ENCODE data around the gene GGNBP2. TPM values are rescaled to one million over a fixed set of nuclear protein-coding genes. Genes with fewer than 3 reads are reported as not detected.

GGNBP2 gene
- total and polyA plus RNA-seq, 2 experiments from 2014 or later: 48.1 to 54.3 TPM

DNA sequence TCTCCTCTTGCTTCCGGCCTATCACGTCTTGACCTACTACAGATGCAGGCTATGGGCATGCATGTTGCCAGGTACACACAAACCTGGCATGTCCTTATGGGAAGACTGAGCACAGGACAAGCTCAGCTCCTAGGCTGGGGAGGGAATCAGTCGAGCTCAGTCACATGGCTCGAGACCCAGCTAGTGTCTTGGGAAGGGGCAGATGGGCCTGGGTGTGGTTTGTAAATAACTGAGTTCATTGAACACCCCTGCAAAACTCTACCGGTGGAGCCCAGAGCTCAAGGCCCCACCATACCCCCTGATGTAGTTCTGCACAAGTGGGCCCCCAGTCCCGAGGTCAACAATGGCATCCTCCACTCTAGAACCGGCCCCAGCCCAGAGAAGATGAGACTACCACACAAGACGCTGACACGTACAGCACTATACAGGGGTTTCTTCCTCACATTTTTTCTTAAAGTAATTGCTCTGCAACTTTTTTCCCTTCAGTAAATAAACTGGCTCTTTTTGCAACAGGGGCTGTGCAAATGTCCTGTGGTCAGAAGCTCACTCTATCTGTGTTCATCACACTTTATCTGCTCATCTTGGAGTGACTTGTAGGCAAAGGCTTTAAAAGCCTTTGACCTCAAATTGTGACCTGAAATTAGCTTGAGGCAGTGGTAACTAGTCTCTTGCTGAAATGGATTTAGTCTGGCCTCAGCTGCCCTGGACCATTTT is 35.3 kb upstream of the GGNBP2 start:
- H3K4me3 ChIP-seq: no peak overlapping the region
- no peaks in the 10 kb centered on the region for H3K4me1 ChIP-seq (ENCODE audit: low read depth)
- TF ChIP-seq, protein P1, sequence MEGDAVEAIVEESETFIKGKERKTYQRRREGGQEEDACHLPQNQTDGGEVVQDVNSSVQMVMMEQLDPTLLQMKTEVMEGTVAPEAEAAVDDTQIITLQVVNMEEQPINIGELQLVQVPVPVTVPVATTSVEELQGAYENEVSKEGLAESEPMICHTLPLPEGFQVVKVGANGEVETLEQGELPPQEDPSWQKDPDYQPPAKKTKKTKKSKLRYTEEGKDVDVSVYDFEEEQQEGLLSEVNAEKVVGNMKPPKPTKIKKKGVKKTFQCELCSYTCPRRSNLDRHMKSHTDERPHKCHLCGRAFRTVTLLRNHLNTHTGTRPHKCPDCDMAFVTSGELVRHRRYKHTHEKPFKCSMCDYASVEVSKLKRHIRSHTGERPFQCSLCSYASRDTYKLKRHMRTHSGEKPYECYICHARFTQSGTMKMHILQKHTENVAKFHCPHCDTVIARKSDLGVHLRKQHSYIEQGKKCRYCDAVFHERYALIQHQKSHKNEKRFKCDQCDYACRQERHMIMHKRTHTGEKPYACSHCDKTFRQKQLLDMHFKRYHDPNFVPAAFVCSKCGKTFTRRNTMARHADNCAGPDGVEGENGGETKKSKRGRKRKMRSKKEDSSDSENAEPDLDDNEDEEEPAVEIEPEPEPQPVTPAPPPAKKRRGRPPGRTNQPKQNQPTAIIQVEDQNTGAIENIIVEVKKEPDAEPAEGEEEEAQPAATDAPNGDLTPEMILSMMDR (IDR thresholded peaks at IDR 0.05; ENCODE audit: low read depth, low read length): no peak
- H3K36me3 ChIP-seq: no peaks in the 10 kb centered on the region
- H3K9me3 ChIP-seq (ENCODE audit: low read depth): no peaks in the 10 kb centered on the region
- DNase-seq (ENCODE audit: low read depth in 1 of 2, low spot score in 1 of 2): no peak
- no peak overlapping the region for H3K27ac ChIP-seq
- H3K27me3 ChIP-seq: no peaks in the 10 kb centered on the region

DNA sequence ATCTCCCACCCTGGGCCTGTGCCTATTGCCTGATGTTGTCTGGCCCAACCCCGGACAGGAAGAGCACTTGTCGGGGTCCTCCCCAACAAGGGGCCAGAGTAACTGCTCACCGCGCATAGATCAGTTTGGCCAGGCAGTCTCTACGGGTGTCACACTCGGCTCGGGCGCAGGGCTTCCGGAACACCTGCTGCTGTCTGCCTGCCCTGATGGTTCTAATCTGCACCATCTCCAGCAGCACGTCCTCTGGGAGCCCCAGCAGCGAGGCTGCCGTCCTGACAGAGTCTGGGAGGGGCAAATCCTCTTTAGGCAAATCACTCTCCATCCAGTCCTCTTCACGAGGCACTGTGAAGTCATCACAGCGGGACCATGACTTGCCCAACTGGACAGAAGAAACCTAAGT is 34.1 kb upstream of the GGNBP2 start:
- H3K9me3 ChIP-seq (ENCODE audit: low read depth): no peaks in the 10 kb centered on the region
- no peaks in the 10 kb centered on the region for H3K4me1 ChIP-seq (ENCODE audit: low read depth)
- H3K4me3 ChIP-seq: no peak overlapping the region
- no peaks in the 10 kb centered on the region for H3K27me3 ChIP-seq
- no peak for DNase-seq (ENCODE audit: low read depth in 1 of 2, low spot score in 1 of 2)
- no peak overlapping the region for H3K27ac ChIP-seq
- TF ChIP-seq, protein P1 (IDR thresholded peaks at IDR 0.05; ENCODE audit: low read depth, low read length): no peak
- H3K36me3 ChIP-seq: peaks cover 3% of the 10 kb centered on the region

- Histone ChIP-seq H3K36me3 (peaks cover 3% of the 10 kb centered on the region), H3K27me3 (no peaks in the 10 kb centered on the region)
Measured at GRCh38 chr17:36511216-36511615, 33.5 kb upstream of the GGNBP2 start.

GRCh38 chr17:36512641-36513040 is 32.1 kb upstream of the GGNBP2 start:
- H3K36me3 ChIP-seq: peaks cover 3% of the 10 kb centered on the region

More at GRCh38 chr17:36511216-36511615, 33.5 kb upstream of the GGNBP2 start:
- H3K4me3 ChIP-seq: no peak overlapping the region
- H3K27ac ChIP-seq: no peak overlapping the region
- H3K9me3 ChIP-seq (ENCODE audit: low read depth): no peaks in the 10 kb centered on the region
- TF ChIP-seq, protein P1 (IDR thresholded peaks at IDR 0.05; ENCODE audit: low read depth, low read length): no peak
- DNase-seq (ENCODE audit: low read depth in 1 of 2, low spot score in 1 of 2): no peak
- no peaks in the 10 kb centered on the region for H3K4me1 ChIP-seq (ENCODE audit: low read depth)

GRCh38 chr17:36514856-36515255 is 29.9 kb upstream of the GGNBP2 start:
- no peak for DNase-seq (ENCODE audit: low read depth in 1 of 2, low spot score in 1 of 2)
- Histone ChIP-seq H3K4me1 (ENCODE audit: low read depth) (no peaks in the 10 kb centered on the region), H3K27ac (no peak overlapping the region), H3K27me3 (no peaks in the 10 kb centered on the region), H3K4me3 (no peak overlapping the region), H3K36me3 (peaks cover 3% of the 10 kb centered on the region), H3K9me3 (ENCODE audit: low read depth) (no peaks in the 10 kb centered on the region)
- TF ChIP-seq, protein P1 (IDR thresholded peaks at IDR 0.05; ENCODE audit: low read depth, low read length): no peak

More at GRCh38 chr17:36512641-36513040, 32.1 kb upstream of the GGNBP2 start:
- H3K27ac ChIP-seq: no peak overlapping the region
- no peaks in the 10 kb centered on the region for H3K4me1 ChIP-seq (ENCODE audit: low read depth)
- H3K9me3 ChIP-seq (ENCODE audit: low read depth): no peaks in the 10 kb centered on the region
- H3K4me3 ChIP-seq: no peak overlapping the region
- DNase-seq (ENCODE audit: low read depth in 1 of 2, low spot score in 1 of 2): no peak
- H3K27me3 ChIP-seq: no peaks in the 10 kb centered on the region
- TF ChIP-seq, protein P1 (IDR thresholded peaks at IDR 0.05; ENCODE audit: low read depth, low read length): no peak
